ENCODE measurements around the gene C21orf58.

Gene C21orf58

DNA sequence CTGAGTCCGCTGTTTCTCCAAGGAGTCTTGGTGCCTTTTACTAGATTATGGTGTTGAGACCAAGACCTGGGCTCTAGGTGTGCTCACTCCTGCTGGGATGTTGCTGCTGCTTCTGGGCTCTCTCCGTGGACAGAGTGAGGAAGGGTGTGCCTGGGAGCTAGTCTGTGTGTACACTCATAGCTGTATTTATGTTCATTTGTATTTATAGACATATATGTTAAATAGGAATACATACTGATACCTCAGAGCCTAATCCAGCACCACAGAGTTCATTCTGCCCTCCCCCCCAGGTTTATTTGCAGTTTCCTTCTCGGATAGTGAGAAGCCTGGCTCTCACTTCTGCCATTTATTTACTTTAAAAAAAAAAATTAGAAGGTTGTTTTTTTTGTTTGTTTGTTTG is 12.9 kb upstream of the C21orf58 start:
- H4K91ac ChIP-seq (ENCODE audit: low read depth, low read length) = no peak overlapping the region
- H3K4me3 ChIP-seq (ENCODE audit: low read depth, low read length) = no peak overlapping the region
- no peaks in the 10 kb centered on the region for H3K9me3 ChIP-seq (ENCODE audit: insufficient read depth, low read depth, low read length)
- H4K12ac ChIP-seq (ENCODE audit: low read depth, low read length) = no peak overlapping the region
- no CpG with 5 or more reads among the region's 3 CpGs for WGBS (ENCODE audit: extremely low coverage, insufficient coverage, insufficient read length)
- H2BK120ac ChIP-seq (ENCODE audit: insufficient read depth, low read length, poor library complexity) = no peak overlapping the region
- no peaks in the 10 kb centered on the region for H3K79me1 ChIP-seq (ENCODE audit: low read length)
- H3K4me2 ChIP-seq (ENCODE audit: low read length) = no peak overlapping the region
- H3K9ac ChIP-seq (ENCODE audit: low read length) = no peak overlapping the region
- no peak overlapping the region for H3K4ac ChIP-seq (ENCODE audit: low read depth, low read length)
- H2AFZ ChIP-seq (ENCODE audit: insufficient read depth, low read length, poor library complexity) = no peak overlapping the region
- H3K79me2 ChIP-seq (ENCODE audit: control insufficient read depth, insufficient read depth, low read length, poor library complexity) = no peaks in the 10 kb centered on the region
- no peaks in the 10 kb centered on the region for H3K4me1 ChIP-seq (ENCODE audit: control insufficient read depth in 1 of 2, insufficient read depth in 2 of 2, low read length in 2 of 2)
- no peak overlapping the region for H2AK5ac ChIP-seq (ENCODE audit: low read length)
- H3K18ac ChIP-seq (ENCODE audit: low read length) = no peak overlapping the region
- H3K23ac ChIP-seq (ENCODE audit: low read length) = no peak overlapping the region
- no peak overlapping the region for H4K8ac ChIP-seq (ENCODE audit: low read depth, low read length)
- H3K27ac ChIP-seq (ENCODE audit: low read depth, low read length) = no peak overlapping the region
- H2BK12ac ChIP-seq (ENCODE audit: low read length) = no peak overlapping the region
- no peak overlapping the region for H2BK5ac ChIP-seq (ENCODE audit: low read depth, low read length, poor library complexity)
- H3K36me3 ChIP-seq (ENCODE audit: control insufficient read depth in 1 of 2, insufficient read depth in 2 of 2, low read length in 2 of 2) = peaks cover 27 to 38% of the 10 kb centered on the region in 2 experiments
- no peak for DNase-seq
- no peaks in the 10 kb centered on the region for H3K27me3 ChIP-seq (ENCODE audit: insufficient read depth, low read length)
- H3K14ac ChIP-seq (ENCODE audit: low read length) = no peak overlapping the region

DNA sequence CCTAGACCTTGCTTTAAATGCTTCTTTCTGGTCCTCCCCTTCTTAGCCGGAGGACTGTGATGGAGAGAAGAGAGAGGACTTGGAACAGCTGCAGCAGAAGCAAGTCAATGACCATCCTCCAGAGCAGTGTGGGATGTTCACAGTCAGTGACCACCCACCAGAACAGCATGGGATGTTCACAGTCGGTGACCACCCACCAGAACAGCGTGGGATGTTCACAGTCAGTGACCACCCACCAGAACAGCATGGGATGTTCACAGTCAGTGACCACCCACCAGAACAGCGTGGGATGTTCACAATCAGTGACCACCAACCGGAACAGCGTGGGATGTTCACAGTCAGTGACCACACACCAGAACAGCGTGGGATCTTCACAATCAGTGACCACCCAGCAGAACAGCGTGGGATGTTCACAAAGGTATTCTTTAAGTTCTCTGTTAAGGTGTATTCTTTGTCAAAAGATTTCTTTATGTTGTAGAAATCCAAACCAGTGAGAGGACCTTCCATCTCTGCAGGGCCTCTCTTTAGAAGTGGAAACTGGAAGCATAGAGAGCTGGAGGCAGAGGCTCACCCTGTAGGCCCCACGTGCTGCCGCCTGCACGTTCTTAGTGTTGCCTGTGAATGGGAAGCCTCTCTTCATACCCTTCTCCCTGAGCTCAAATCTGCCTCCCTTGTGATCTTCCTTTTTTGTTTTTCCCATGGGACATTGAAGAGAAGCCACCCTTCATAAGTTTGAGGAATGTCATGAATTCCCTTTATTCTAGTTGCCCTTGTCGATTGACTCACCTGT is 10.9 kb upstream of the C21orf58 start:
- Histone ChIP-seq H4K8ac (ENCODE audit: low read depth, low read length) (no peak overlapping the region), H3K14ac (ENCODE audit: low read length) (no peak overlapping the region), H4K91ac (ENCODE audit: low read depth, low read length) (no peak overlapping the region), H2BK12ac (ENCODE audit: low read length) (no peak overlapping the region), H3K23ac (ENCODE audit: low read length) (no peak overlapping the region), H2AK5ac (ENCODE audit: low read length) (no peak overlapping the region), H4K12ac (ENCODE audit: low read depth, low read length) (no peak overlapping the region), H3K27ac (ENCODE audit: low read depth, low read length) (no peak overlapping the region), H2BK120ac (ENCODE audit: insufficient read depth, low read length, poor library complexity) (no peak overlapping the region), H2AFZ (ENCODE audit: insufficient read depth, low read length, poor library complexity) (no peak overlapping the region), H3K79me1 (ENCODE audit: low read length) (no peaks in the 10 kb centered on the region), H3K79me2 (ENCODE audit: control insufficient read depth, insufficient read depth, low read length, poor library complexity) (no peaks in the 10 kb centered on the region), H3K36me3 (ENCODE audit: control insufficient read depth in 1 of 2, insufficient read depth in 2 of 2, low read length in 2 of 2) (peaks cover 31 to 41% of the 10 kb centered on the region in 2 experiments), H3K4me1 (ENCODE audit: control insufficient read depth in 1 of 2, insufficient read depth in 2 of 2, low read length in 2 of 2) (peaks cover 4 to 5% of the 10 kb centered on the region in 2 experiments), H3K4ac (ENCODE audit: low read depth, low read length) (no peak overlapping the region), H3K9me3 (ENCODE audit: insufficient read depth, low read depth, low read length) (no peaks in the 10 kb centered on the region), H2BK5ac (ENCODE audit: low read depth, low read length, poor library complexity) (no peak overlapping the region), H3K27me3 (ENCODE audit: insufficient read depth, low read length) (no peaks in the 10 kb centered on the region), H3K4me3 (ENCODE audit: low read depth, low read length) (no peak overlapping the region), H3K18ac (ENCODE audit: low read length) (no peak overlapping the region), H3K4me2 (ENCODE audit: low read length) (no peak overlapping the region), H3K9ac (ENCODE audit: low read length) (no peak overlapping the region)
- no CpG with 5 or more reads among the region's 12 CpGs for WGBS (ENCODE audit: extremely low coverage, insufficient coverage, insufficient read length)
- DNase-seq = no peak

DNA sequence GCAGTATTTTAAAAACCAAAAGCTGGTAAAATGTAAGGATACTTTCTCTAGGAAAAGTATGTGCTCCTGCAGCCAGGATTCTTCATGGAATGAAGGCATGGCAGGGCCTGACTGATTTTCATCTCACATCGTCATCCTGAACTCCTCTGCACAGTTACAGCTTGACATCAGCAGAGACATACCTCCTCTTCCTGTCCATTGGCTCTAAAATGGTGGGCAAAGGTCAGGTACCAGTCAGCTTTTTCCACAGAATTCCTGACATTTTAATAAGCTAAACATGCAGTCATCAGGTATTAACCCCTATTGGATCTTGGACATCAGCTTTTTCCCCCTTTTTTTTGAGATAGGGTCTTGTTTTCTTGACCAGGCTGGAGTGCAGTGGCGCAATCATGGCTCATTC is 6.1 kb upstream of the C21orf58 start:
- H3K36me3 ChIP-seq (ENCODE audit: control insufficient read depth in 1 of 2, insufficient read depth in 2 of 2, low read length in 2 of 2) = peaks cover 14 to 31% of the 10 kb centered on the region in 2 experiments
- no peak overlapping the region for H3K4ac ChIP-seq (ENCODE audit: low read depth, low read length)
- H3K27ac ChIP-seq (ENCODE audit: low read depth, low read length) = no peak overlapping the region
- no peak overlapping the region for H3K14ac ChIP-seq (ENCODE audit: low read length)
- H3K79me1 ChIP-seq (ENCODE audit: low read length) = peaks cover 3% of the 10 kb centered on the region
- H4K8ac ChIP-seq (ENCODE audit: low read depth, low read length) = no peak overlapping the region
- H4K12ac ChIP-seq (ENCODE audit: low read depth, low read length) = no peak overlapping the region
- H3K23ac ChIP-seq (ENCODE audit: low read length) = no peak overlapping the region
- no peak overlapping the region for H2BK120ac ChIP-seq (ENCODE audit: insufficient read depth, low read length, poor library complexity)
- H2BK5ac ChIP-seq (ENCODE audit: low read depth, low read length, poor library complexity) = no peak overlapping the region
- peaks cover 3% of the 10 kb centered on the region for H3K79me2 ChIP-seq (ENCODE audit: control insufficient read depth, insufficient read depth, low read length, poor library complexity)
- no peak overlapping the region for H4K91ac ChIP-seq (ENCODE audit: low read depth, low read length)
- DNase-seq = peak; percentile 64 to 83
- H3K4me3 ChIP-seq (ENCODE audit: low read depth, low read length) = no peak overlapping the region
- H3K18ac ChIP-seq (ENCODE audit: low read length) = no peak overlapping the region
- H3K9ac ChIP-seq (ENCODE audit: low read length) = no peak overlapping the region
- no peaks in the 10 kb centered on the region for H3K27me3 ChIP-seq (ENCODE audit: insufficient read depth, low read length)
- no peak overlapping the region for H3K4me2 ChIP-seq (ENCODE audit: low read length)
- H2AFZ ChIP-seq (ENCODE audit: insufficient read depth, low read length, poor library complexity) = no peak overlapping the region
- no peaks in the 10 kb centered on the region for H3K9me3 ChIP-seq (ENCODE audit: insufficient read depth, low read depth, low read length)
- no peak overlapping the region for H2AK5ac ChIP-seq (ENCODE audit: low read length)
- WGBS (ENCODE audit: extremely low coverage, insufficient coverage, insufficient read length) = no CpG with 5 or more reads among the region's 2 CpGs
- H2BK12ac ChIP-seq (ENCODE audit: low read length) = no peak overlapping the region
- H3K4me1 ChIP-seq (ENCODE audit: control insufficient read depth in 1 of 2, insufficient read depth in 2 of 2, low read length in 2 of 2) = peaks cover 7 to 9% of the 10 kb centered on the region in 2 experiments

DNA sequence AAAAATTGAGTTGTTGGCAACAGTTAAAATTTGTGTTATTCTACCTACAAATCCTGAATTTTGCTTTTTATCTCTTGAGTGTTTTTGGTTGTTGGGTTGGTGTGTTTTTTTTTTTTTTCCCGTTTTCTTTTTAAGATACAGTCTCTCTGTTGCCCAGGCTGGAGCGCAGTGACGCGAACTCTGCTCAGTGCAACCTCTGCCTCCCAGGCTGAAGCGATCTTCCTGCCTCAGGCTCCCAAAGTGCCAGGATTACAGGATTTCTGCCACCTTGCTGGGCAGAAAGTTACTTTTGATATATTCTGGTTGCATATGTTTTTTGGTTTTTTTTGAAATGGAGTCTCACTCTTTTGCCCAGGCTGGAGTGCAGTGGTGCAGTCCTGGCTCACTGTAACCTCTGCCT is 4.5 kb upstream of the C21orf58 start:
- H4K8ac ChIP-seq (ENCODE audit: low read depth, low read length) = no peak overlapping the region
- H3K23ac ChIP-seq (ENCODE audit: low read length) = no peak overlapping the region
- peaks cover 13% of the 10 kb centered on the region for H3K79me2 ChIP-seq (ENCODE audit: control insufficient read depth, insufficient read depth, low read length, poor library complexity)
- no peaks in the 10 kb centered on the region for H3K27me3 ChIP-seq (ENCODE audit: insufficient read depth, low read length)
- no peak overlapping the region for H3K4me3 ChIP-seq (ENCODE audit: low read depth, low read length)
- no peak for DNase-seq
- H3K36me3 ChIP-seq (ENCODE audit: control insufficient read depth in 1 of 2, insufficient read depth in 2 of 2, low read length in 2 of 2) = peaks cover 10 to 23% of the 10 kb centered on the region in 2 experiments
- WGBS (ENCODE audit: extremely low coverage, insufficient coverage, insufficient read length) = no CpG with 5 or more reads among the region's 5 CpGs
- no peak overlapping the region for H2AK5ac ChIP-seq (ENCODE audit: low read length)
- H2BK5ac ChIP-seq (ENCODE audit: low read depth, low read length, poor library complexity) = no peak overlapping the region
- no peak overlapping the region for H4K91ac ChIP-seq (ENCODE audit: low read depth, low read length)
- H2BK120ac ChIP-seq (ENCODE audit: insufficient read depth, low read length, poor library complexity) = no peak overlapping the region
- no peak overlapping the region for H3K4me2 ChIP-seq (ENCODE audit: low read length)
- peaks cover 7 to 9% of the 10 kb centered on the region in 2 experiments for H3K4me1 ChIP-seq (ENCODE audit: control insufficient read depth in 1 of 2, insufficient read depth in 2 of 2, low read length in 2 of 2)
- no peak overlapping the region for H3K18ac ChIP-seq (ENCODE audit: low read length)
- H3K27ac ChIP-seq (ENCODE audit: low read depth, low read length) = no peak overlapping the region
- H3K4ac ChIP-seq (ENCODE audit: low read depth, low read length) = peak overlapping the region; percentile 12
- no peak overlapping the region for H2AFZ ChIP-seq (ENCODE audit: insufficient read depth, low read length, poor library complexity)
- H3K9ac ChIP-seq (ENCODE audit: low read length) = no peak overlapping the region
- H4K12ac ChIP-seq (ENCODE audit: low read depth, low read length) = no peak overlapping the region
- H3K9me3 ChIP-seq (ENCODE audit: insufficient read depth, low read depth, low read length) = no peaks in the 10 kb centered on the region
- peaks cover 13% of the 10 kb centered on the region for H3K79me1 ChIP-seq (ENCODE audit: low read length)
- H2BK12ac ChIP-seq (ENCODE audit: low read length) = no peak overlapping the region
- H3K14ac ChIP-seq (ENCODE audit: low read length) = no peak overlapping the region

Measured in trophoblast cell (in vitro differentiated cells and primary cell).